ENCODE measurements around the gene CSPG5. TPM values are rescaled to one million over a fixed set of nuclear protein-coding genes. Genes with fewer than 3 reads are reported as not detected.

The CSPG5 gene
- polyA plus RNA-seq, 3 donors, result 0.11 to 2.1 (median 0.30) TPM

- no peak overlapping the region for H3K27ac ChIP-seq (ENCODE audit: low read depth, low read length)
- WGBS, 3 donors, result 93 to 98% (median 95%) methylated on average over 2 of the region's 2 CpGs
These were observed 22.3 kb downstream of the CSPG5 start for GRCh38 chr3:47556351-47556750.

GRCh38 chr3:47554335-47554734 is 24.3 kb downstream of the CSPG5 start:
- H3K27ac ChIP-seq (ENCODE audit: low read depth, low read length), result no peak overlapping the region
- 75 to 84% (median 79%) methylated on average over 6 of the region's 6 CpGs for WGBS, 3 donors

DNA sequence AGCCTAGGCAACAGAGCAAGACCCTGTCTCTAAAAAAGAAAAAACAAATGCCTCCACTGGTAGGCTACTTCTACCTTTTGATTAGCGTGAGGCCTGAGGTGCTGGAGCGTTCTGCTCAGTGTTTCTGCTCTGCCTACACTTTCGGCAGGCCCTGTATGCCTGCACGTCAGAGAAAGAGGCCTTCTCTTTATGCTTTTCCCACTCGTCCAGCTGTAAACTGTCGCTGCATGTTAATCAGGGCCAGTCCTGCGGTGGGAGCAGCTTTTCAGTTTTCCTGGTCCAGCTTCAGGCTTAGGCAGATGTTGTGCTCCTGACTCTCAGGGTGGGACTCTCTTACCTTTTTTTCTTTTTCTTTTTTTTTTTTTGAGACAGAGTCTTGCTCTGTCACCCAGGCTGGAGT is 25.3 kb downstream of the CSPG5 start:
- H3K27ac ChIP-seq (ENCODE audit: low read depth, low read length), result no peak overlapping the region
- 78 to 88% (median 84%) methylated on average over 7 of the region's 7 CpGs for WGBS, 3 donors

DNA sequence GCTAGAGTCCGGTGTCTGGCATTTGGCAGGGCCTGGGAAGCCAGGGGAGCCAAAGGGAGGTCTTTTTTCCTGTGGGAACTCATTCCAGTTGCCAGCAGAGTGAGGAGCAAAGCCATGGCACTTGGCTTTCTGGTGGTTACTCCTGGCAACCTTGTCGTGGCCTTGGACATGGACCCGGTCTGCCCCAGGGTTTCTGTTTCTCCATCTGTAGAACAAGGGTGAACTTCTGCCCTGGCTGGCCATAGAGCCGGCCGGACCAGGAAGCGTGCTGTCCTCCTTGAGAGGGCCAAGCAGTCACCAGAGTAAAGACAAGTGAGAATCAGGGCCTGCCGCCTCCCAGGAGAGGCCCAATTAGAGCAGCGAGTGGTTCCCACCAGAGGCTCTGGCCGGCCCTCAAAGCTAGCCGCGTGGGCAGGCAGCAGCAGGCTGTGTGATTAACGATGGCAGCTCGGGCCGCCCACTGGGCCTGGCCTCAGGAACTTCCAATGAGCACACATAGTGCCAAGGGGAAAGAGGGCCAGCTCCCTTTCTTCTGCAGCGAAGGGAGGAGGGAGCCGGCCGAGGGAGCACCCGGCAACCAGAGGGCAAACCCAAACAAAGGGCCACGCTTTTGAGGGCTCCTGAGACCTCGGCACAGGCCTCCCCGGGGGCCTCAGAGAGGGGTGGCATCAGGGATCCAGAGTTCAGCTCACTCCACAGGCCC is 36.0 kb downstream of the CSPG5 start:
- WGBS, 3 donors, result 29 to 59% (median 55%) methylated on average over 21 of the region's 21 CpGs

DNA sequence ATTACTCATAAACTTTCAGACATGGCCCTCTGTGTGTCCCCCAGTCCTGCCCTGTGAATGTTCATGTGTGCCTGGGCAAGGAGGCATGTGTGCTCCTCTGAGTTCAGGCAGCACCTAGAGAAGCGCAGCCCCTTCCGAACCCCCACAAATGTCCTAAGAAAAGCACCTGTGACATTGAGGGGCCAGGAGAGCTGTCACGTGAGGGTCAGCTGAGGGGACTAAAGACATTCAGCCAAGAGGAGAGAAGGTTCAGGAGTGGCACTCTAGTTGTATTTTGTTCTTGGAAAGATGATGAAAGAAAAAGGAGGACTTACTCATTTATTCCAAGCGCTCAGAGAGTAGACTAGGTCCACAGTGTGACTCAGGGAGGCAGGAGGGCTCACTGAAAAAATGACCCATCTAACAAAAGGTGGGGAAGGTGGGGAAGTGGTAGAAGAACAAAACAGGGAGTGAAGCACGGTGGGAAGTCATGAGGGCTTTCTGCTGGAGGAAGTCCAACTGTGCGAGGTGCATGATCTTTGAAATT is 37.0 kb downstream of the CSPG5 start:
- 54 to 83% (median 54%) methylated on average over 6 of the region's 6 CpGs for WGBS, 3 donors
- no peak overlapping the region for H3K27ac ChIP-seq (ENCODE audit: low read depth, low read length)

More for the DNA sequence above, 36.0 kb downstream of the CSPG5 start:
- H3K27ac ChIP-seq (ENCODE audit: low read depth, low read length), result no peak overlapping the region

DNA sequence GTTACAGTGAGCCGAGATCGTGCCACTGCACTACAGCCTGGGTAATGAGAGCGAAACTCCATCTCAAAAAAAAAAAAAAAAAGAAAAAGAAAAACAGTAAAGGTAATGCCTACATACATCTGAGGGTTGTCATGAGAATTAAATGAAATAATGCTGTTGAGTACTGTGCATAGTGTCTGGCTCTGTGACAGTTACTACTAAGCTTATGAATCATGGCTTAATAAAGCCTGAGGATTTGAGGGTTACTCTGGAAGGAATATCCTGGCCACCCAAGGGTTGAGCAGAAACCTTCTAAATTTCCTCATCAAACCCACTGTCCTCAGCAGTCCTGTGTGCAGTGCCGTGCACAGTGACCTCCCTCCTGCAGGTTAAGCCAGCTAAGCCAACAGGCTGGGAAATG is 38.4 kb downstream of the CSPG5 start:
- no peak overlapping the region for H3K27ac ChIP-seq (ENCODE audit: low read depth, low read length)
- 93 to 95% (median 93%) methylated on average over 4 of the region's 4 CpGs for WGBS, 3 donors

GRCh38 chr3:47536967-47537366 is 41.7 kb downstream of the CSPG5 start:
- H3K27ac ChIP-seq (ENCODE audit: low read depth, low read length), result no peak overlapping the region
- 83 to 89% (median 86%) methylated on average over 6 of the region's 6 CpGs for WGBS, 3 donors

GRCh38 chr3:47536221-47536891 is 42.3 kb downstream of the CSPG5 start:
- WGBS, 3 donors, result 92 to 94% (median 92%) methylated on average over 19 of the region's 19 CpGs

GRCh38 chr3:47533996-47534454 is 44.6 kb downstream of the CSPG5 start:
- H3K27ac ChIP-seq (ENCODE audit: low read depth, low read length), result no peak overlapping the region
- 51 to 72% (median 67%) methylated on average over 5 of the region's 5 CpGs for WGBS, 3 donors

More at GRCh38 chr3:47536221-47536891, 42.3 kb downstream of the CSPG5 start:
- H3K27ac ChIP-seq (ENCODE audit: low read depth, low read length), result no peak overlapping the region

DNA sequence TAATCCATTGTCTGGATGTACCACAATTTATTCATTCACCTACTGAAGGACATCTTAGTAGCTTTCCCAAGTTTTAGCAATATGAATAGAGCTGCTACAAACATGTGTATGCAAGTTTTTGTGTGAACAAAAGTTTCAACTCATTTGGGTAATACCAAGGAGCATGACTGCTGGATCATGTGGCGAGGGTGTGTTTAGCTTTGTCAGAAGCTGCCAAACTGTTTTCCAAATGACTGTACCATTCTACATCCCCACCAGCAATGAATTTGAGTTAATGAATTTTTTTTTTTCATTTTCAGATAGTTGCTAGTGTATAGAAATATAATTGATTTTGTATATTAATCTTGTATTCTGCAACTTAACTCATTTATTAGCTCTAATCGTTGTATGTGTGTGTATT is 45.2 kb downstream of the CSPG5 start:
- no peak overlapping the region for H3K27ac ChIP-seq (ENCODE audit: low read depth, low read length)
- WGBS, 3 donors, result 85 to 96% (median 92%) methylated on average over 2 of the region's 2 CpGs

DNA sequence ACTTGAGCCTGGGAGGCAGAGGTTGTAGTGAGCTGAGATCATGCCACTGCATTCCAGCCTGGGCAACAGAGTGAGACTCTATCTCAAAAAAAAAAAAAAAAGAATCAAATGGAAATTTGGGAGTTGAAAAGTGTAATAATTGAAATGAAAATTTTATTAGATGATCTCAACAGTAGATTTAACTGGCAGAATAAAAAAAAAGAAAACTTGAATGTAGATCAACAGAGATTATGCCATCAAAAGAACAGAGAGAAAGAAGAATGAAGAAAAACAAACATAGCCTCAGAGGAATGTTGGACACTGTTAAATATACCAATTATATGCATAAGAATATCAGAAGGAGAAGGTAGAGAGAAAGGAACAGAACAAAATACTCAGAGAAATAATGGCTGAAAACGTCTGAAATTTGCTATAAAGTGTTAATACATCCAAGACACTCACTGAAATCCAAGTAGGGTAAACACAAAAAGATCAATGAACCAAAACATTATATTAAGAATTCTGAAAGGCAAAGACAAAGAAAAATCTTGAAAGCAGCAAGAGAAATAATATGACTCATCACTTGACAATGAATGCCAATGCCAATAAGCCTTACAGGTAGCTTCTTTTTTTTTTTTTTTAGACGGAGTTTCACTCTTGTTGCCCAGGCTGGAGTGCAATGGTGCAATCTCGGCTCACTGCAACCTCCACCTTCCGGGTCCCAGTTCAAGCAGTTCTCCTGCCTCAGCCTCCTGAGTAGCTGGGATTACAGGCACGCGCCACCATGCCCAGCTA is 50.5 kb downstream of the CSPG5 start:
- WGBS, 3 donors, result 77 to 93% (median 90%) methylated on average over 6 of the region's 6 CpGs
- H3K27ac ChIP-seq (ENCODE audit: low read depth, low read length), result no peak overlapping the region

- no peak overlapping the region for H3K27ac ChIP-seq (ENCODE audit: low read depth, low read length)
- WGBS, 3 donors, result 86 to 88% (median 88%) methylated on average over 4 of the region's 4 CpGs
These were observed 53.0 kb downstream of the CSPG5 start for GRCh38 chr3:47525617-47526016.

DNA sequence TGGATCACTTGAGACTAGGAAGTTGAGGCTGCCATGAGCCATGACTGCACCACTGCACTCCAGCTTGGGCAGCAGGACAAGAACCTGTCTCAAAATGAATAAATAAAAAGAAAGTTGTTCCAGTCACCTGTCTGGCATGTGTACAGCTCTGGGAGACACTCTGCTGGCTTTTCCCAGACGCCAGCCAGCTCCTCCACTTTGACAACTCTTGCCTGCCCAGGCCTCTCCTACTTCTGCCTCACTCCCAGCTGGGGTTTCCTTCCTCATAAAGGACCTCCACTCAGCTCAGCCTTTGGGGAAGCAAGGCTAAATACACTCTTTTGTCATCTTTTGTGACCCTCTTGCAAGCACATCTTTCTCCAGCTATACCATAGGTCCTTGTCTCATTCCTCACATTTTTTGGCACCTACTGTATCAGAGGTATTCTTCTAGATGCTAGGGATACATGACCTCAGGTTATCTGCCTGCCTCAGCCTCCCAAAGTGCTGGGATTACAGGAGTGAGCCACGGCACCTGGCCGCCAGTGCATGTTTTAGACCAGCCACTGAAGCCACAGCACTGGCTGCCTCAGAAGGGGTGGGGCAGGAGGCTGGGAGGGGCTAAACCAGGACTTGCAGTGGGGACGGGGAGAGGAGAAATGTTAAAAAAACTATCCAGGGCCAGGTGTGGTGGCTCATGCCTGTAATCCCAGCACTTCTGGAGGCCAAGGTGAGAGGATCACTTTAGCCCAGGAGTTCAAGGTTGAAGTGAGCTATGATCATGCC is 55.2 kb downstream of the CSPG5 start:
- WGBS, 3 donors, result 56 to 60% (median 58%) methylated on average over 4 of the region's 4 CpGs

DNA sequence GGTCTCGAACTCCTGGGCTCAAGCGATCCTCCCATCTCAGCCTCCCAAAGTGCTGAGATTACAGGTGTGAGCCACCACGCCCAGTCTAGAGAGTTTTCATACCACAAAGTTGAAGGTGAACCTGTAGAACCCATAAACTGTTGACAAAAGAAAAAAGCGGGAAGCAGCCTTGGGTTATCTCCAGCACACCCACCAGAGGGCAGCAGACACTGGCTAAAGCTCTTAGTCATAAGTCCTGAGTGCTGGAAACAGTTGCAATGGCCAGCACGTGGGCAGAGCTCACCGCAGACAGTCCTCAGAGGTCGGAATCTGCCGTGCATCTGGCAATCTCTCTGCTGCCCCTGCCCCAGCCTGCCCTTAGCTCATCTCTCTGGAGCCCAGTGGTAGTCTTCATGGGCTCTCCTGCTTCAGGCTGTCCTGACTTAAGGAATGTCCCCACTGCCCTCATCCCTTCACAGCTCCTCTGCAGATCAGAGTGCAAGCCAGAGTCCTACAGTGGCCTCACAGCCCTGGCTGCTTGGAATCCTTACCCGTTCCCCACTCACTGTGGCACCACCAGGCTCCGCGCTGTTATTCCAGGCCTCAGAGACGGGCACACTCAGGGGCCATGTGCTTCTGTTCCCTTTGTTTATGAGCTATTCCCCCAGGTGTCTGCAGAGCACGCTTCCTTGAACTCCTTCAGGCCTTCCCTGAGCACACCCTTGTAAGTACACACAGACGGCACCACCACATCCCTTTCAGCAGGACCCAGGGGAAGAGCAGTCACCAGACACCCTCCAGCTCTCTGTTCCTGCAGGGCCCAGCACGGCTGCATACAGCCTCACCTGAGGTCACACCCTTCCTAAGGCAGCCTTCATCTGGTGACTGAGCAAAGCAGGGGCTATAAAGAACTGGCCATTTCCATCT is 56.3 kb downstream of the CSPG5 start:
- H3K27ac ChIP-seq (ENCODE audit: low read depth, low read length), result no peak overlapping the region
- WGBS, 3 donors, result 33 to 37% (median 34%) methylated on average over 15 of the region's 15 CpGs

More for the DNA sequence above, 55.2 kb downstream of the CSPG5 start:
- no peak overlapping the region for H3K27ac ChIP-seq (ENCODE audit: low read depth, low read length)

DNA sequence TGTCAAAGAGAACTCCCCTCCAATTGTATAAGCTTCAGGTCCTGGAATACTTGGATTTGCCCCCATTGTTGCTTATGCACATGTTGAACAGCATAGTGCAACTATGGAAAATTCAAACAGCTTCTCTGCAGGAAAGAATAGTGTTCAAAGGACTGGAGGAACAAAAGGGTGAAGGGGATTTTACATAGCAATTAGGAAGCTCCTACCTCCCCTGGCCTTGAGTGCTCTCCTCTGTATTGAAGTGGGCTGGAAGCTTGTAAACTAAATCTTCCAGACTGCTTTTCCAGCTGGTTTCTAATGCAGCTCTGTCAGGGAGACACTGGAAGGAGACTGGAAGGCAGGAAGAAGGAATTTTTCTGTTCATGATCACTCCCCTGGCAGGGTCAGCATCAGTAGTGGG is 57.9 kb downstream of the CSPG5 start:
- no peak overlapping the region for H3K27ac ChIP-seq (ENCODE audit: low read depth, low read length)

GRCh38 chr3:47517937-47518336 is 60.7 kb downstream of the CSPG5 start:
- H3K27ac ChIP-seq (ENCODE audit: low read depth, low read length), result no peak overlapping the region
- WGBS, 3 donors, result 75 to 98% (median 93%) methylated on average over 2 of the region's 2 CpGs

- no peak overlapping the region for H3K27ac ChIP-seq (ENCODE audit: low read depth, low read length)
- WGBS, 3 donors, result 53 to 73% (median 69%) methylated on average over 5 of the region's 5 CpGs
These were observed 62.8 kb downstream of the CSPG5 start for GRCh38 chr3:47515864-47516319.

Data from adipose tissue (tissue), 3 donors.